ENCODE data around the gene PSMB7.
"Not testable (repeated sequence)": the region's sequence is repeated elsewhere in the genome, so short reads cannot be mapped to it uniquely, and the experiment has no call there.

PSMB7 gene

DNA sequence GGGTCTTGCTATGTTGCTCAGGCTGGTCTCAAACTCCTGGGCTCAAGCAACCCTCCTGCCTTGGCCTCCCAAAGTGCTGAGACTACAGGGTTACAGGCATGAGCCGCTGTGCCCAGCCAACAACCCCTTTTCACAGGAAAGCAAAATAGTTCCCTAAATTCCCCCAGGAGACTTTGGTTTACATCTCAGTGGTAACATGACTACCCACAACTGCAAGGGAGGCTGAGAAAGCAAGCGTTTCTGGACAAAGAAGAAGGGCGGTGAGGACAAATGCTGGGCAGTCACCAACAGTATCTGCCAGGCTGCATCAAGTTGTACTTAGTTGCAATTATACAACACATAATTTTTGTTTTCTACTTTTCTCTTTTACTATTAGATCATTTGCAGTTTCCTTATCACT lies 27.6 kb upstream of the PSMB7 start:
- DNase-seq (ENCODE audit: low spot score): no peak

GRCh38 chr9:124442379-124442778 lies 27.1 kb upstream of the PSMB7 start:
- DNase-seq (ENCODE audit: low spot score): no peak

DNA sequence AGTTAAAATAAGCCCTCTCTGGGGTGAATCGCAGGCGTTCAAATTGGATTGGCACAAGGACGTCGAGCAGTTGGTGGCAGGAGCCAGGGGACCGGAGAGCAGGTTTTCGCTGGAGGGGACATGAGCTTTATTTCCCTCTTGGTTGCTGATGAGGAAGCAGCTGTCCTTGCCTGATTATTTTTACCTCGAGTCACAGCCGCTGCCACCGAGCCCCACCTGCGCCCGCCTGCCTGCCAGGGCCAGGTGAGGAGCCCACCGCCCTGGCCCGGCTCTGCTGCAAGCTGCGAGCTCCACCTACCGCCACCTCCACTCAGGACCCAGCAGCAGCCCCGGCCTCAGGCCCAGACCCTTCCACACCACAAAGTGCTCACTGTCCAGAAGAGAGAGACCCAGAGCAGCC lies 26.0 kb upstream of the PSMB7 start:
- DNase-seq (ENCODE audit: low spot score): no peak

DNA sequence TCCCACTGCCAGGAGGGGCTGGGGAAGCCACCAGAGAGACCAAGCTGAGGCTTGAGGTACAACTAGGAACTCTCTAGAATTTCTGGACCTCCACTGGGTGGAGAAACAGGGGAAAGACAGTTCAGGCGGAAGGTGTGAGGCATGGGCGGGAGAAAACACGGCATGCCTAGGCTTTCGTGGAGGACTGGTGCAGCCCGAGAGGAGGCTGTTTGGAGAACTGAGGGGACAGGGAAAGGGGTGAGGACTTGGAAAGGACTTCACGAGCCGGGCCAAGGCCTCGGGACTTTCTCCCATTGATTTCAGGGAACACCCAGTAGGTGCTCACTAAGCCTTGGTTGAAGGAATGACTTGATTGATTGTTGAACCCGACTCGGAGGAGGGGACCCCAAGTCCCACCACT lies 25.5 kb upstream of the PSMB7 start:
- no peak for DNase-seq (ENCODE audit: low spot score)

GRCh38 chr9:124439686-124440243 lies 24.5 kb upstream of the PSMB7 start:
- no peak for DNase-seq (ENCODE audit: low spot score)

DNA sequence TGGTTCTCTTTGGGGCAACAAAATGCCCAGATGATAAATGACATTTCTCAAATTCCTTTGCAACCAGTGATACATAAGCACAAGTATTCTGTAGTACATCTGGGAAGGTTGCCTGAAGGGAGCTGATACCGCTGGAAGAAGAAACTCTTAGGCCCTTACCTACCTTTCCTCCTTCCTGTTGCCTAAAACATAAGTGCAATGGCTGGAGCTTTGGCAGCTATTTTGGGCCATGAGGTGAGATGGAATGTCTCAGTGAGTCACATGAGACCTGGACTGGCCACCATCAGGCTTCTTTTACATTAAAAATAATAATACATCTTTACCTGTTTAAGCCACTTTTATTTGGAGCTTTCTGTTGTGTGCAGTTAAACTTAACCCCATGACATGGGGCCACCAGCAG lies 23.8 kb upstream of the PSMB7 start:
- no peak for DNase-seq (ENCODE audit: low spot score)

DNA sequence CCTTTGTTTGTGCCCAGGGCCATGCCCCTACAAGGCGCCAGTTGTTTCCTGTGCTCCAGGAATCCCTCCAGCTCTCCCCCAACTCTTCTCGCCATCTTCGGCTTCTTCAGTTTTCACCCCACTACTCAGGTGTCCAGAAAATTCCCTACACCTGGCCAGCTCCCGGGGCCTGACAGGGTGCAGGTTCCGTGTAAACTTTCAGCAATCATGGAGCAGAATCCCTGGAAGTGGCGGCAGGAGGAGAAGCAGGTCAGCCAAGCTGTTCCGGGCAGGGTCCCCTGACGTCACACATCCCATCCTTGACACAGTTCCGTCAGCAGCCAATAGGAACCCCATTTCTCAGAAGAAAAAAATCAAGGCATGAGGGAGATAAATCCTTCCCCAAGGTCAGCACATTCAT lies 22.8 kb upstream of the PSMB7 start:
- DNase-seq (ENCODE audit: low spot score): no peak

GRCh38 chr9:124437086-124437485 lies 21.8 kb upstream of the PSMB7 start:
- no peak for DNase-seq (ENCODE audit: low spot score)

DNA sequence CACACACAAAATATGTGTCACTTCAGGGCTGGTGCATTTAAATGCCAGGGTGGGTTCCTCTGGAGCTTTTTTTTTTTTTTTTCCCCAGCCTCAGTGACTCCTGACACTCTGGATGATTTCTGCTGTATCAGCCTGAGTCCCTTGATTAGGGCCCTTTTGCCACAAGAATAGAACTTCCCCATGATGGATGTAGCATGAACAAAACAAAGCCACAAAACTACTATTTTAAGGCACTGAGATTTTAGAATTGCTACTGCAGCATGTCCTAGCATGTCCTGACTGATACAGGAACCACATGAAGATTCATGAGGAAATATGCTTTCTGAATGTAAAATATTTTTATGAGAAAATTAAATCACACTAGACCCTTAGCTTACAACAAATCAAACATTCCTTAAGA lies 21.1 kb upstream of the PSMB7 start:
- DNase-seq (ENCODE audit: low spot score): no peak

DNA sequence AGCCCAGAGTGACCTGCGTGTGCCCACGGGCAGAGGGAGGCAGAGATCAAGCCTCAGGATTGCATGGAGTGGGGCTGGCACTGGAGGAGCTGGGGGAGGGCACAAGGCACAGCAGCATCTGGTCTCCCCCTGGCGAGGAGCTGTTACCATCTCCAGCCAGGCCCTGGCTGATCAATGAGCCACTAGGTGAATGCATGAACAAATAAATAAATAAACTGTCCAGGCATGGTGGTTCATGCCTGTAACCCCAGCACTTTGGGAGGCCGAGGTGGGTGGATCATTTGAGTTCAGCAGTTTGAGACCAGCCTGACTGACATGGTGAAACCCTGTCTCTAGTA lies 14.3 kb upstream of the PSMB7 start:
- DNase-seq (ENCODE audit: low spot score): no peak

DNA sequence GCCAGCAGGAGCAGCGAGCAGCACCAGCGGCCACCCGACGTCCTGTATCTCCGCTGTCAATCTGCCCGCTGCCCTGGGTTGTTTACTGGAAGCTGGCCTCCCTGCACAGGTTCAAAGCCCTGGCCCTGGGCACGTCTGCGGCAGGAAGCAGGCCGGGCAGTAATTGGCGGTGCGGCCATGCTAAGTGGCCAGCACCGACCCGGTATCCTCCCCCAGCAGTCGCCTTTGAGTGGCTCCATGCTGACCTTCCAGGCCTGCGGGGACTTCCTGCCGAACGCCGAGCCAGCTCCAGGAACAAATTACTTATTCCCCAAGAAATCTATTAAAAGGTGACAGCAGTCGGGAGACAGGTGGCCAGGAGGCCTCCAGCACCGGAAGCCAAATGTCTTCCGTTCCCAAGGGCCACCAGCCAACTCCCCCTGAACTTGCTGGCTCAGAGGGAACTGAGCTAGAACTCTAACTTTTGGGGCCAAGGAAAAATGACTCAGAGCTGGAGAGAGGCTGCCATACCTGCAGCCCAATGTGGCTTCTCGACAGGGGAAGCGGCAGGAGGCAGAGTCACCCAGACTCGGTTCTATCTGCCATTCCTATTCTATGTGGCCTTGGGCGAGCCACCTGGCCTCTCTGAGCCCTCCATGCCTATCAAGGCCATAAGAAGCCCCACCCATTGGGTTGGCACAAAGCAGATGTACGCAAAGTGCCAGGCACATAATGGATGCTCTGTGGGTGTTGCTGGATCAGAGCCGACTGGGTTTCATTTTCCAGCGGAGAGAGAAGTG lies 13.7 kb upstream of the PSMB7 start:
- no peak for DNase-seq (ENCODE audit: low spot score)

DNA sequence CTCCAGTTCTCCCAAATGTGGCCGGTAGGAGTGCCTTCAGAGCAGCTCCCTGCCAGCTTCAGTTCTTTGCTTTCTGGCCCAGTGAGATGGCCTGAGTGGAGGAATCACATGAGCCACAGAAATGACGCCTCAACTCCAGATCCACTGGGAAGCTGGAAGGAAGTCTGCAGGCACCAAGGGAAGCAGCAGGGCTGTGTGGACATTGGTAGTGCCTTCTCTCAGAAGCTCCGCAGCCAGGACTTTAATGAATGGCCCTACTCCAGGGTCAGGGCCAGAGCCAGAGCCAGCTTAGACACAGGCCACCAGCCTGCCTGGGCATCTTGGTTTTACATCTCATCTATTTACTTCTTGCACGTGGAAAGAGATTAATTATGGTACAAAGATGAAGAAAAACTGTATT lies 12.0 kb upstream of the PSMB7 start:
- no peak for DNase-seq (ENCODE audit: low spot score)

- no peak for DNase-seq (ENCODE audit: low spot score)
These were observed 11.1 kb upstream of the PSMB7 start for GRCh38 chr9:124426361-124426760.

- DNase-seq (ENCODE audit: low spot score): not testable (repeated sequence)
These were observed 10.5 kb upstream of the PSMB7 start for GRCh38 chr9:124425733-124426132.

GRCh38 chr9:124423591-124423990 lies 8.3 kb upstream of the PSMB7 start:
- DNase-seq (ENCODE audit: low spot score): no peak

GRCh38 chr9:124423155-124423554 lies 7.9 kb upstream of the PSMB7 start:
- no peak for DNase-seq (ENCODE audit: low spot score)

GRCh38 chr9:124420991-124421543 lies 5.8 kb upstream of the PSMB7 start:
- DNase-seq (ENCODE audit: low spot score): no peak

- DNase-seq (ENCODE audit: low spot score): no peak
These were observed 4.7 kb upstream of the PSMB7 start for GRCh38 chr9:124419832-124420489.

DNA sequence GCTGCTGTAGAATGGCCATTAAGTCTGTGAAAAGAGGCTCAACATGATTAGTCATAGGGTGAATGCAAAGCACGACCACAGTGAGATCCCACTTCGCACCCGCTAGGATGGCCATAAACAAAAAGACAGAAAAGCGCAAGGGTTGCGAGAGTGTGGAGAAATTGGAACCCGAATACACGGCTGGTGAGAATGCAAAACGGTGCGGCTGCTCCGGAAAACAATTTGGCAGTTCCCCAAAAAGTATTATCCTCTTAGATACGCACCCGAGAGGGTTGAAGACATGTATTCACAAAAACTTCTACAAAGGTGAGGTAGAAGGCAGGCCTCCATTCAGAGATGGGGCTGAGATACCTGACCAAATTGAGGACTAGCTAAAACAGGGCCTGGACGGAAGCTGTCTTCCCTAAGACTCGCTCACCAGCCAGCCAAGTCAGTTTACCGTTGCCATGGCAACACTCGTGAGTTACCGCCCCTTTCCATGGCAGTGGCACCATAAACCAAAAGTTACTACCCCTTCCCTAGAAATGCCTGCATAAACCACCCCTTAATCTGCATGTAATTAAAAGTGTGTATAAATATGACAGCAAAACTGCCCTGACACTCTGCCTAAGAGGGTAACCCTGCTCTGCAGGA lies 726 bp upstream of the PSMB7 start:
- no peak for DNase-seq (ENCODE audit: low spot score)

DNA sequence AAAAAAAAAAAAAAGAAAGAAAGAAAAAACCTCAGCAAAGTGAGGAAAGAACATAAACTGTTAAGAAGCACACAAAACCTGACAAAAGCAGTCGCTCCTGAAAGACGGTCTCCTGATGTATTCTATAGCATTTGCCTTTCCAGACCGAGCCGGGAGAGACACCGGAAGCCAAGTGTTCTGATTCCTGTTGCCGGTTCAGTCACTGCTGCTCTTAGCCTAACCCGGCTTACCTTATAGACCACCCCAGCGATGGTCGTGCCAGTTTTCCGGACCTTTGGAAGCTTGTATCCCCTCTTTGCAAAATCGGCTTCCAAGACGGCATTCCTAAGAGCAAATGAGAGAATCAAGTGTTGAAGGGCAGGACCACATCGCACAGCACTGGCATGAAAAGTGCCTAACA lies 630 bp downstream of the PSMB7 start:
- no peak for DNase-seq (ENCODE audit: low spot score)

GRCh38 chr9:124412228-124412575 lies 3.0 kb downstream of the PSMB7 start:
- DNase-seq (ENCODE audit: low spot score): no peak

- peak; percentile 51 for DNase-seq (ENCODE audit: low spot score)
These were observed 3.6 kb downstream of the PSMB7 start for GRCh38 chr9:124411514-124412227.

Data from AG08395 (cell line).